ENCODE data around the gene CLTB.

Gene CLTB

GRCh38 chr5:176356179-176356566 is 60.2 kb downstream of the CLTB start:
- TF ChIP-seq, protein P1, sequence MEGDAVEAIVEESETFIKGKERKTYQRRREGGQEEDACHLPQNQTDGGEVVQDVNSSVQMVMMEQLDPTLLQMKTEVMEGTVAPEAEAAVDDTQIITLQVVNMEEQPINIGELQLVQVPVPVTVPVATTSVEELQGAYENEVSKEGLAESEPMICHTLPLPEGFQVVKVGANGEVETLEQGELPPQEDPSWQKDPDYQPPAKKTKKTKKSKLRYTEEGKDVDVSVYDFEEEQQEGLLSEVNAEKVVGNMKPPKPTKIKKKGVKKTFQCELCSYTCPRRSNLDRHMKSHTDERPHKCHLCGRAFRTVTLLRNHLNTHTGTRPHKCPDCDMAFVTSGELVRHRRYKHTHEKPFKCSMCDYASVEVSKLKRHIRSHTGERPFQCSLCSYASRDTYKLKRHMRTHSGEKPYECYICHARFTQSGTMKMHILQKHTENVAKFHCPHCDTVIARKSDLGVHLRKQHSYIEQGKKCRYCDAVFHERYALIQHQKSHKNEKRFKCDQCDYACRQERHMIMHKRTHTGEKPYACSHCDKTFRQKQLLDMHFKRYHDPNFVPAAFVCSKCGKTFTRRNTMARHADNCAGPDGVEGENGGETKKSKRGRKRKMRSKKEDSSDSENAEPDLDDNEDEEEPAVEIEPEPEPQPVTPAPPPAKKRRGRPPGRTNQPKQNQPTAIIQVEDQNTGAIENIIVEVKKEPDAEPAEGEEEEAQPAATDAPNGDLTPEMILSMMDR (IDR thresholded peaks at IDR 0.05; ENCODE audit: low read depth, low read length, missing control alignments), result no peak
- H3K4me3 ChIP-seq (ENCODE audit: low read depth, low read length), result no peak overlapping the region
- in situ Hi-C loops (cut with HindIII; ENCODE audit: low sequenced_read_pairs), result no loop called here
- DNase-seq (ENCODE audit: low read depth), result no peak

GRCh38 chr5:176355400-176356178 is 60.8 kb downstream of the CLTB start:
- DNase-seq (ENCODE audit: low read depth), result no peak
- in situ Hi-C loops (cut with HindIII; ENCODE audit: low sequenced_read_pairs), result no loop called here

DNA sequence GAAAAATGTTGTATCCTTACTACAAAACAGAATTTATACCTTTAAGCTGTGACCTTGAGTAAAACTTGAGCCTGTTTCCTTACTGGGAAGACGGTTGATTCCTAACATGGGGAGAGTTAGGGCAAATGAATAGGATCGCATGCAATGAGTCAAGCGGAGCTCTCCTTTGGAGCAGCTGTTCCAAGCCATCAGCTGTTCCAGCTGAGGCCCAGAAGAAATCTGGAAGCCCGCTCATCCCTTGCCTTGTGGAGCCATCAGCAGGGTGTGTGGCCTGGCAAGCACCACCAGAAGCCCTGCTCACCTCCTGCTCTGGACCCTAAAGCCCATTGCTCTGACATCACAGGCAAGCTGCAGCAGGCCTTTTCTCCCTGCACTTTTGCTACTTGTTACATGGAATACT is 62.8 kb downstream of the CLTB start:
- TF ChIP-seq, protein P1 (IDR thresholded peaks at IDR 0.05; ENCODE audit: low read depth, low read length, missing control alignments), result no peak
- in situ Hi-C loops (cut with HindIII; ENCODE audit: low sequenced_read_pairs), result no loop called here
- H3K4me3 ChIP-seq (ENCODE audit: low read depth, low read length), result no peak overlapping the region
- DNase-seq (ENCODE audit: low read depth), result no peak

More at GRCh38 chr5:176355400-176356178, 60.8 kb downstream of the CLTB start:
- H3K4me3 ChIP-seq (ENCODE audit: low read depth, low read length), result no peak overlapping the region
- TF ChIP-seq, protein P1 (IDR thresholded peaks at IDR 0.05; ENCODE audit: low read depth, low read length, missing control alignments), result no peak

DNA sequence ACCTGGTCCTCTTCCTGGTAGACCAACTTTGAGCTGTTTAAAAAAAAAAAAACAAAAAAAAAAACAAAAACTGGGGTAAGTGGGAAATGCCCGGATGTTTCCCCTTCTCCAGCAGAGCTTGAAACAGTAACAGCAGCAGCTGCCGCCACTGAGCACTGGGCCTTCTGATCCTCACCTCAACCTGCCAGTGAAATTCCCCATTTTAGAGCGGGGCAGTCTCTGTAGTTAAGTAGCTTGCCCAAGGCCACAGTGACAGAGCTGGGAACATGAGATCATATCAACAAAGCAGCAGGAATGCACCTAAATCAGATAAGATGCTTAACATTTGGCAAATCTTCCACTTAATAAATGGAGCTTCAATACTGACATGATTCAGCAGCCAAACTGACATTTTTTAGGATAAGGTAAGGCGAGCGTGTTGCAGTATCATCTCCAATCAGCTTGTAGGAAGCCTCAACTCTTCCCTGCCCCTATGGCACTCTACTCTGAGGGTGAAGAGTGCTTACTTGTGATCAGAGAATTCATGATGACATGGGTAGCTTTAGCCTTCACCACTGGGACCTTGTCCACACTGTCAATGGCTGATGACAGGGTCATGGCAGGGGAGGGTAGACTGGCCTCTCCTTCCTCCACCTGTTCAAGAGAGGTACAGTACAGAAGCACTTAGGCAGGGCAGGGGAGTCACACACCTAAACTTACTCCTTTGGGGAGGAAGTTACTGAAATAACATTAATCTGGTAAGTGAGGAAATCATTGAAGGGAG is 64.0 kb downstream of the CLTB start:
- H3K4me3 ChIP-seq (ENCODE audit: low read depth, low read length), result no peak overlapping the region
- no peak for DNase-seq (ENCODE audit: low read depth)
- in situ Hi-C loops (cut with HindIII; ENCODE audit: low sequenced_read_pairs), result no loop called here
- TF ChIP-seq, protein P1 (IDR thresholded peaks at IDR 0.05; ENCODE audit: low read depth, low read length, missing control alignments), result no peak

GRCh38 chr5:176350416-176350815 is 65.9 kb downstream of the CLTB start:
- in situ Hi-C loops (cut with HindIII; ENCODE audit: low sequenced_read_pairs), result no loop called here
- TF ChIP-seq, protein P1 (IDR thresholded peaks at IDR 0.05; ENCODE audit: low read depth, low read length, missing control alignments), result no peak
- DNase-seq (ENCODE audit: low read depth), result no peak
- no peak overlapping the region for H3K4me3 ChIP-seq (ENCODE audit: low read depth, low read length)

DNA sequence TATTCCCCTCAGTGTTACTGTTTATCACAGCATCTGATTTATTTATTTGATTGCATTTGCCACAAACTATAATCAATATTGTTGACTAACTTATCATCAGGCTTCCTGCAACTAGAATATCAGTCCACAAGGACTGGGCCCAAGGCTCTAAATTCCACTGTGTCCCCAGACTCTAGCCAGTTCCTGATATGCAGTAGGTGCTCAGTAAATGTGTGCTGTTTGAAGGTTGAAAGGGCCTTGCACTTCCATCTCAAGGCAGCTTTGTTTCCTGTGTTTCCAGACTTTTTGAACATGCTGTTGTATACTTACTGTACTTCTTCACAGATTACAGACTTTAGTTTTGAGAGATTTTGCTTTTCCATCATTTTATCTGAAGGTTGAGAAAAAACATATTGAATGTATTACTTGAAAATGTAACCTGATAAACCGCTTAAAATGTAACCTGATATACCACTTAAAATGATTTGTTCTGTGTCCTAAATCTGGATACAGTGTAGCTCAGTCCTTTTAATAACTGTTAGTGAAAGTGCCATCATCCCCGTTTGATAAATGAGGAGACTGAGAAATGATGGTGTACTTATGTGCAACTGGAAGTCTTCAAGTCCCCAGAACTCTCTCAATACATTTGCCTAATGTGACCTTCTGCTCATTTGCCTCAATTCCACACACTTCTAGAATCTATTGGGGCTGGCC is 73.4 kb downstream of the CLTB start:
- TF ChIP-seq, protein P1 (IDR thresholded peaks at IDR 0.05; ENCODE audit: low read depth, low read length, missing control alignments), result no peak
- no peak overlapping the region for H3K4me3 ChIP-seq (ENCODE audit: low read depth, low read length)
- no peak for DNase-seq (ENCODE audit: low read depth)
- in situ Hi-C loops (cut with HindIII; ENCODE audit: low sequenced_read_pairs), result no loop called here
